Colonic mucosa (tissue), 4 donors: Measurements from ENCODE around the gene CCNF. TPM values are rescaled to one million over a fixed set of nuclear protein-coding genes. Genes with fewer than 3 reads are reported as not detected.

Source experiments
- DNase-seq: peaks from one replicate; pipeline ENCODE4 v3.0.0-alpha.2; 2020
- H3K27ac ChIP-seq: fragments of 200-600 bp; one replicate; pipeline ENCODE4 v1.8.0; 2021
- H3K27me3 ChIP-seq: fragments of 200-600 bp; one replicate; pipeline ENCODE4 v1.8.0; 2021
- H3K36me3 ChIP-seq: fragments of 200-600 bp; one replicate; pipeline ENCODE4 v1.8.0; 2021
- H3K4me1 ChIP-seq: fragments of 200-600 bp; one replicate; pipeline ENCODE4 v1.8.0; 2021; ENCODE audit warnings: mild to moderate bottlenecking
- H3K4me3 ChIP-seq: fragments of 200-600 bp; one replicate; pipeline ENCODE4 v1.8.0; 2021
- H3K9ac ChIP-seq, 2 donors: one replicate each; pipeline ENCODE4 v1.7.0; 2013; ENCODE audit warnings: control low read depth in 2 of 2, low read depth in 2 of 2, low read length in 2 of 2
- H3K9me3 ChIP-seq: fragments of 200-600 bp; one replicate; pipeline ENCODE4 v1.8.0; 2021
- CTCF ChIP-seq: fragments of 200-600 bp; IDR thresholded peaks from one replicate; pipeline ENCODE4 v1.8.0; 2022; ENCODE audit warnings: antibody characterized with exemption, mild to moderate bottlenecking
- intact Hi-C: fragments of 100-400 bp; cut with DNase I; formaldehyde crosslinking; loops from one replicate; pipeline ENCODE4 v1.14.1; 2022
- total RNA-seq, 2 donors: library from RNA; stranded (reverse); fragmentation: NEBNext Ultra II Directional in 1 of 2; extraction: Animal tissue kit (Norgen Biotek cat#: 25700) in 1 of 2; gene quantifications; one replicate each; pipeline ENCODE4 v1.2.1, GENCODE V29; 2021
- donor health status: healthy.
- donor health status: DM: no; HTN: no; CAD: no.
- donor health status: DM: no; HTN: no; CAD: no.

The CCNF gene
- total RNA-seq, 2 donors from 2014 or later = 8.6 to 38.2 TPM

- intact Hi-C loops = no loop called here
- peak overlapping the region; percentile 70 to 76 for H3K9ac ChIP-seq
- H3K27ac ChIP-seq = no peak overlapping the region
- DNase-seq = no peak
- TF ChIP-seq CTCF = no peak
- no peaks in the 10 kb centered on the region for H3K27me3 ChIP-seq
- peak overlapping the region; percentile 45 for H3K4me3 ChIP-seq
- no peaks in the 10 kb centered on the region for H3K4me1 ChIP-seq
- no peaks in the 10 kb centered on the region for H3K9me3 ChIP-seq
- no peaks in the 10 kb centered on the region for H3K36me3 ChIP-seq
Observed at GRCh38 chr16:2458887-2459646, 29.8 kb downstream of the CCNF start.

- no peaks in the 10 kb centered on the region for H3K36me3 ChIP-seq
- no peak within 1 kb of the TSS for H3K27ac ChIP-seq
- DNase-seq = peak; percentile 98
- H3K4me3 ChIP-seq = peak within 1 kb of the TSS; percentile 45
- H3K27me3 ChIP-seq = no peaks in the 10 kb centered on the region
- H3K9ac ChIP-seq = peak within 1 kb of the TSS; percentile 70 to 76
- no peak for TF ChIP-seq CTCF
- H3K4me1 ChIP-seq = no peaks in the 10 kb centered on the region
- no peaks in the 10 kb centered on the region for H3K9me3 ChIP-seq
- intact Hi-C loops = no loop called here
Observed at GRCh38 chr16:2459647-2460390, 30.6 kb downstream of the CCNF start, which contains the start of gene TEDC2. Gene TEDC2 (plus strand): TSS chr16:2460109. CDS start chr16:2460145, 36 bp downstream.

GRCh38 chr16:2460391-2460713 lies 31.1 kb downstream of the CCNF start:
- Histone ChIP-seq H3K27ac (no peak overlapping the region), H3K4me3 (peak overlapping the region; percentile 45)
- intact Hi-C loops = no loop called here

GRCh38 chr16:2460916-2461315 lies 31.7 kb downstream of the CCNF start:
- Histone ChIP-seq H3K4me3 (no peak overlapping the region), H3K27ac (no peak overlapping the region), H3K9ac (no peak overlapping the region), H3K4me1 (no peaks in the 10 kb centered on the region), H3K9me3 (no peaks in the 10 kb centered on the region), H3K27me3 (no peaks in the 10 kb centered on the region), H3K36me3 (no peaks in the 10 kb centered on the region)
- no peak for TF ChIP-seq CTCF
- no peak for DNase-seq
- intact Hi-C loops = no loop called here

More at GRCh38 chr16:2460391-2460713, 31.1 kb downstream of the CCNF start:
- Histone ChIP-seq H3K9me3 (no peaks in the 10 kb centered on the region), H3K4me1 (no peaks in the 10 kb centered on the region), H3K36me3 (no peaks in the 10 kb centered on the region), H3K27me3 (no peaks in the 10 kb centered on the region), H3K9ac (peak overlapping the region in 1 of 2 donors; percentile 50)
- no peak for DNase-seq
- TF ChIP-seq CTCF = no peak

- H3K27ac ChIP-seq = no peak overlapping the region
- H3K9ac ChIP-seq = no peak overlapping the region
- TF ChIP-seq CTCF = no peak
- H3K9me3 ChIP-seq = no peaks in the 10 kb centered on the region
- H3K4me1 ChIP-seq = no peaks in the 10 kb centered on the region
- no peak for DNase-seq
- no peak overlapping the region for H3K4me3 ChIP-seq
- H3K27me3 ChIP-seq = peaks cover 1% of the 10 kb centered on the region
- no peaks in the 10 kb centered on the region for H3K36me3 ChIP-seq
- intact Hi-C loops = no loop called here
Observed at GRCh38 chr16:2462031-2462866, 33.0 kb downstream of the CCNF start.
